SU-DHL-6 (cell line): Measurements from ENCODE around the gene PAQR6.

Source experiments
- EZH2phosphoT487 ChIP-seq: fragments of 200-600 bp; sonication (generic), shearing (Covaris generic); conservative IDR thresholded peaks from 2 replicates; pipeline ENCODE4 v1.6.1; 2018; ENCODE audit warnings: mild to moderate bottlenecking, antibody characterized with exemption, low read length, moderate library complexity, mixed read lengths
- TF ChIP-seq, protein P1 (sequence below): fragments of 200-600 bp; sonication (generic); IDR thresholded peaks from one replicate; pipeline ENCODE4 v1.5.1; 2017; ENCODE audit warnings: antibody characterized with exemption, mild to moderate bottlenecking, low read length, moderate library complexity; ENCODE audit not compliant: insufficient read depth, poor library complexity, severe bottlenecking

DNA sequence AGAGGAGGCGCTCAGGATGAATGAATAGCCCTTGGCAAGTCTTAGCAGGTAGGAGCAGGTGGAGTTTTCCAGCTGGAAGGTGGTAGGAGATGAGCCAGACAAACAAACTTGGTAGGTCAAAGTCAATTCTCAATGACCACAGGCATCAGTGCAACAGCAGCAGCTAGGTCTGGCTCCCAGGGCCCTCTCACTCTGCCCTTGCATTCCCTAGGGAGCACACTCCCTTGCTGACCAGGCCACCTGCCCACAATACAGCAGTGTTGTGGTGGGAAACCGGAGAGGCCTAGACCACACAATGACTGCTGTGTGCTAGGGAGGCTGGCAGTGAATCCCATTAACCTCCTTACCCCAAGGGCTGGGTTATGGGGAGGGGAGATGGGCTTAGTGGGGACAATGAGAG, 13.0 kb upstream of the PAQR6 start:
- TF ChIP-seq, protein P1, sequence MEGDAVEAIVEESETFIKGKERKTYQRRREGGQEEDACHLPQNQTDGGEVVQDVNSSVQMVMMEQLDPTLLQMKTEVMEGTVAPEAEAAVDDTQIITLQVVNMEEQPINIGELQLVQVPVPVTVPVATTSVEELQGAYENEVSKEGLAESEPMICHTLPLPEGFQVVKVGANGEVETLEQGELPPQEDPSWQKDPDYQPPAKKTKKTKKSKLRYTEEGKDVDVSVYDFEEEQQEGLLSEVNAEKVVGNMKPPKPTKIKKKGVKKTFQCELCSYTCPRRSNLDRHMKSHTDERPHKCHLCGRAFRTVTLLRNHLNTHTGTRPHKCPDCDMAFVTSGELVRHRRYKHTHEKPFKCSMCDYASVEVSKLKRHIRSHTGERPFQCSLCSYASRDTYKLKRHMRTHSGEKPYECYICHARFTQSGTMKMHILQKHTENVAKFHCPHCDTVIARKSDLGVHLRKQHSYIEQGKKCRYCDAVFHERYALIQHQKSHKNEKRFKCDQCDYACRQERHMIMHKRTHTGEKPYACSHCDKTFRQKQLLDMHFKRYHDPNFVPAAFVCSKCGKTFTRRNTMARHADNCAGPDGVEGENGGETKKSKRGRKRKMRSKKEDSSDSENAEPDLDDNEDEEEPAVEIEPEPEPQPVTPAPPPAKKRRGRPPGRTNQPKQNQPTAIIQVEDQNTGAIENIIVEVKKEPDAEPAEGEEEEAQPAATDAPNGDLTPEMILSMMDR, result no peak
- TF ChIP-seq EZH2phosphoT487, result no peak
